KMS-11 (cell line): ENCODE measurements around the gene DDX59.

Source experiments
- H2AFZ ChIP-seq: fragments of 200-600 bp; sonication (generic); 2 replicates; pipeline ENCODE4 v1.6.1; 2016; ENCODE audit warnings: antibody characterized with exemption, mixed run types, low read depth
- H3K27ac ChIP-seq: fragments of 200-600 bp; sonication (generic); 2 replicates; pipeline ENCODE4 v1.6.1; 2016; ENCODE audit warnings: mild to moderate bottlenecking, mixed run types
- H3K27me3 ChIP-seq: fragments of 200-600 bp; sonication (generic); 2 replicates; pipeline ENCODE4 v1.6.1; 2017; ENCODE audit warnings: mild to moderate bottlenecking, low read depth, mixed run types, moderate library complexity; ENCODE audit not compliant: insufficient read depth
- H3K36me3 ChIP-seq: fragments of 200-600 bp; sonication (generic); 2 replicates; pipeline ENCODE4 v1.6.1; 2017; ENCODE audit warnings: mild to moderate bottlenecking, mixed run types; ENCODE audit not compliant: insufficient read depth
- H3K4me1 ChIP-seq: fragments of 200-600 bp; sonication (generic); 2 replicates; pipeline ENCODE4 v1.6.1; 2016; ENCODE audit warnings: mild to moderate bottlenecking, low read depth, mixed run types; ENCODE audit not compliant: poor library complexity, severe bottlenecking
- H3K4me2 ChIP-seq: fragments of 200-600 bp; sonication (generic); 2 replicates; pipeline ENCODE4 v1.7.0; 2016; ENCODE audit warnings: mild to moderate bottlenecking, mixed run types
- H3K4me3 ChIP-seq: fragments of 200-600 bp; sonication (generic); IDR thresholded peaks from 2 replicates; pipeline ENCODE4 v1.6.1; 2017; ENCODE audit warnings: low read depth, low read length, mixed read lengths; ENCODE audit not compliant: insufficient read depth
- H3K79me2 ChIP-seq: fragments of 200-600 bp; sonication (generic); 2 replicates; pipeline ENCODE4 v1.6.1; 2016; ENCODE audit warnings: low read depth, mixed run types; ENCODE audit not compliant: insufficient read depth
- H3K9ac ChIP-seq: fragments of 200-600 bp; sonication (generic); 2 replicates; pipeline ENCODE4 v1.6.1; 2016; ENCODE audit warnings: mild to moderate bottlenecking, mixed run types
- H4K20me1 ChIP-seq: fragments of 200-600 bp; sonication (generic); 2 replicates; pipeline ENCODE4 v1.6.1; 2016; ENCODE audit warnings: mild to moderate bottlenecking, mixed run types; ENCODE audit not compliant: insufficient read depth
- TF ChIP-seq, protein P1 (sequence below): fragments of 200-600 bp; sonication (generic); conservative IDR thresholded peaks from 2 replicates; pipeline ENCODE4 v1.6.1; 2017; ENCODE audit warnings: low read depth, mild to moderate bottlenecking, antibody characterized with exemption, low read length, moderate library complexity, mixed read lengths

The DDX59 gene

DNA sequence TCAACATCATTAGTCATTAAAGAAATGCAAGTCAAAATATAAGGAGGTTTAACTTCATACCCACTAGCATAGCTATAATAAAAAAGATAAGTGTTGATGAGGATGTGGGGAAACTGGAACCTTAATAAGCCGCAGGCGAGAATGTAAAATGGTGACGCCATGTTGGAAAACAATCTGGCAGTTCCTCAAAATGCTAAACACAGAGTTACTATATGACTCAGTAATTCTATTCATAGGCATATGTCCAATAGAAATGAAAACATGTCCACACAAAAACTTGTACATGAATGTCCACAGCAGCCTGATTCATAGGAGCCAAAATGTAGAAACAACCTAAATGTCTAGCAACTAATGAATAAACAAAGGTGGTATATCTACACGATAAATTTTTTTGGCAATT lies 23.2 kb downstream of the DDX59 start:
- no peak overlapping the region for H3K4me2 ChIP-seq
- H3K4me1 ChIP-seq, result no peaks in the 10 kb centered on the region
- H2AFZ ChIP-seq, result no peak overlapping the region
- H3K79me2 ChIP-seq, result no peaks in the 10 kb centered on the region
- H4K20me1 ChIP-seq, result no peaks in the 10 kb centered on the region
- no peak overlapping the region for H3K27ac ChIP-seq
- TF ChIP-seq, protein P1, sequence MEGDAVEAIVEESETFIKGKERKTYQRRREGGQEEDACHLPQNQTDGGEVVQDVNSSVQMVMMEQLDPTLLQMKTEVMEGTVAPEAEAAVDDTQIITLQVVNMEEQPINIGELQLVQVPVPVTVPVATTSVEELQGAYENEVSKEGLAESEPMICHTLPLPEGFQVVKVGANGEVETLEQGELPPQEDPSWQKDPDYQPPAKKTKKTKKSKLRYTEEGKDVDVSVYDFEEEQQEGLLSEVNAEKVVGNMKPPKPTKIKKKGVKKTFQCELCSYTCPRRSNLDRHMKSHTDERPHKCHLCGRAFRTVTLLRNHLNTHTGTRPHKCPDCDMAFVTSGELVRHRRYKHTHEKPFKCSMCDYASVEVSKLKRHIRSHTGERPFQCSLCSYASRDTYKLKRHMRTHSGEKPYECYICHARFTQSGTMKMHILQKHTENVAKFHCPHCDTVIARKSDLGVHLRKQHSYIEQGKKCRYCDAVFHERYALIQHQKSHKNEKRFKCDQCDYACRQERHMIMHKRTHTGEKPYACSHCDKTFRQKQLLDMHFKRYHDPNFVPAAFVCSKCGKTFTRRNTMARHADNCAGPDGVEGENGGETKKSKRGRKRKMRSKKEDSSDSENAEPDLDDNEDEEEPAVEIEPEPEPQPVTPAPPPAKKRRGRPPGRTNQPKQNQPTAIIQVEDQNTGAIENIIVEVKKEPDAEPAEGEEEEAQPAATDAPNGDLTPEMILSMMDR, result no peak
- H3K27me3 ChIP-seq, result no peaks in the 10 kb centered on the region
- H3K36me3 ChIP-seq, result no peaks in the 10 kb centered on the region
- H3K4me3 ChIP-seq, result no peak overlapping the region
- H3K9ac ChIP-seq, result no peak overlapping the region

DNA sequence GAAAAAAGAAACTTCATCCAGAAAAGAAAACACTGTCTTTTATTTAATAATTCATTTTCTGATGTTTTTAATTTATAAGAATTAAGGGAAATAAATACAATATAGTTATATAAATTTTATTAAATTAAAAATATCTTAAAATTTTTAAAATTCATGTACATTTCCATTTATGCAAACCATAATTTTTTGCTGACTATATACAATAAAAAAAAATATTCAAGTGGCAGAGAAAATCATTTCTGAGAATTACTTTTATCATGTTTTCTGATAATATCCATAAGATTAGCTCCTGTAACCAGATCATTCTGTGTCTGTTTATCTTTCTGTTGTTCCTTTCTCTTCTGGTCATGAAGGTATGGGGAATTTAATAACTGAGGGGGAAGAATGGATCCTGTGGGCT lies 25.7 kb downstream of the DDX59 start:
- no peaks in the 10 kb centered on the region for H4K20me1 ChIP-seq
- H3K4me3 ChIP-seq, result no peak overlapping the region
- no peak overlapping the region for H2AFZ ChIP-seq
- no peaks in the 10 kb centered on the region for H3K27me3 ChIP-seq
- H3K9ac ChIP-seq, result no peak overlapping the region
- H3K4me2 ChIP-seq, result no peak overlapping the region
- no peaks in the 10 kb centered on the region for H3K36me3 ChIP-seq
- H3K79me2 ChIP-seq, result no peaks in the 10 kb centered on the region
- TF ChIP-seq, protein P1, result no peak
- H3K27ac ChIP-seq, result no peak overlapping the region
- H3K4me1 ChIP-seq, result no peaks in the 10 kb centered on the region

DNA sequence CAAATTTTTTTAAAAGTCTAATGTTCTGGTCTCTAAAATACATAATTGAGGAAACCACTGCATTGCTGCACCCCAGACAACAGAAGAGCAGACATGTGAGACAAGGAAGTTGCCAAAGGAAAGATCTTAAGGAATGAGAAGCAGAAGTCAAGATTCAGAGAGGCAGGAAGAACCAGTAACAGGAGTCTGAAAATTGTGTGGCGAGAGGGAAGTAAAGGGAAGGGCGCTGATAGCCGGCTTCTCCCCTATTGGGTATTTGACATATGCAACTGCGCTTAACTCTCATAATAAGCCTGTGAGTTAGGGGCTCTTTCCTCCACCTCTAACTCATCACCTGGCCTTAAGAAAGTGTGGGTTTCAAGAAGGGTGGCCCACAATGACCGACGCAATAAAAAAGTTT lies 27.2 kb downstream of the DDX59 start:
- H3K4me2 ChIP-seq, result no peak overlapping the region
- no peaks in the 10 kb centered on the region for H3K79me2 ChIP-seq
- no peak overlapping the region for H3K27ac ChIP-seq
- no peaks in the 10 kb centered on the region for H4K20me1 ChIP-seq
- no peaks in the 10 kb centered on the region for H3K4me1 ChIP-seq
- no peaks in the 10 kb centered on the region for H3K36me3 ChIP-seq
- no peak overlapping the region for H3K9ac ChIP-seq
- no peak overlapping the region for H3K4me3 ChIP-seq
- H3K27me3 ChIP-seq, result no peaks in the 10 kb centered on the region
- H2AFZ ChIP-seq, result no peak overlapping the region
- TF ChIP-seq, protein P1, result no peak

DNA sequence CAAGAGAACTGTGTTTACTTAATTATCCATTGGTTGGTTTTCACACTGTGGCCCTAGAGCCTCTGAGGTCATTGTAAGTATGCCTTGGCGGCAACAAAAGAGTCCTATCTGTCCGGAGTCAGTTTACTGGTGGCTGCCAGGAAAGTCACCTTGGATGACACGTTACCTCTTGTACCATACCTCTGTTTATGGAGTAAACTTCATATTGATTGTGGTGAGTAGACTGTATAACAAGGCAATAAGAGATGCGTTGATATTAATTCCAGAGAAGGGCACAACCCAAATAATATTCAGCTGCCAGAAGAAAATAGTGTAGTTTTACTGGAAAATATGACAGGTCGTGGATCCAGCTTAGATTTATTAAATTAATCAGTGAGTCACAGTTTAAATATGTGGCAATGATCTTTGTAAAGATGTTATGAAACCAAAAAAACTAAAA lies 28.7 kb downstream of the DDX59 start:
- TF ChIP-seq, protein P1, result no peak
- Histone ChIP-seq H2AFZ (no peak overlapping the region), H3K79me2 (no peaks in the 10 kb centered on the region), H3K4me1 (no peaks in the 10 kb centered on the region), H3K4me2 (no peak overlapping the region), H3K36me3 (no peaks in the 10 kb centered on the region), H3K27me3 (no peaks in the 10 kb centered on the region), H4K20me1 (no peaks in the 10 kb centered on the region), H3K9ac (no peak overlapping the region), H3K27ac (no peak overlapping the region), H3K4me3 (no peak overlapping the region)
